Hepatocyte (in vitro differentiated cells): Measurements from ENCODE around the gene SHISA6.

ENCODE experiments used
- EZH2 ChIP-seq: fragments of 200-600 bp; sonication (generic); IDR thresholded peaks from 2 replicates; pipeline ENCODE4 v1.6.1; 2016; ENCODE audit warnings: antibody characterized with exemption, mild to moderate bottlenecking, borderline replicate concordance
- EZH2phosphoT487 ChIP-seq: fragments of 200-600 bp; sonication (generic); IDR thresholded peaks from one replicate; pipeline ENCODE4 v1.6.1; 2018; ENCODE audit warnings: antibody characterized with exemption, mild to moderate bottlenecking, low read depth, moderate library complexity; ENCODE audit not compliant: unreplicated experiment, severe bottlenecking
- TF ChIP-seq, protein P1 (sequence below): fragments of 200-600 bp; sonication (generic); IDR thresholded peaks from 2 replicates; pipeline ENCODE4 v1.5.1; 2016; ENCODE audit warnings: antibody characterized with exemption, mild to moderate bottlenecking; ENCODE audit not compliant: poor library complexity

DNA sequence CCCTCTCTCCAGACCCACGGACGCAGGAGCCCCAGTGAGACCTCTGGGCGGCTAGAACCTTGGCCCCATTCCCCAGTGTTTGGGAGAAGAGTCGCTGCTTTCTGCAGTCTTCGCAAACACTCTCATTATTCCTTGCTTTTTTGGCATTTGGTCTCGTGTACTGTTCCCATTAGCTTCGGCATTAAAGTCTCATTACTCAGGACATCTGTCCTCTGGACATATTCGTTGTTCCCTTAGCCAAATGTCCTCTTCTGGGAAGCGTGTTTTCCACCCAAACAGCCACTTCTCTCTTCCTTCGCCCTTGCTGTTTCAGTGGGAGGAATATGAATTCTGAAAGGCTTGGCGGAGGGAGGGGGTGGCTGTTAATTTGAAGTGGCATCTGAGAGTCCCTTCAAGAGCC lies 11.1 kb downstream of the SHISA6 start:
- no peak for TF ChIP-seq EZH2
- TF ChIP-seq, protein P1, sequence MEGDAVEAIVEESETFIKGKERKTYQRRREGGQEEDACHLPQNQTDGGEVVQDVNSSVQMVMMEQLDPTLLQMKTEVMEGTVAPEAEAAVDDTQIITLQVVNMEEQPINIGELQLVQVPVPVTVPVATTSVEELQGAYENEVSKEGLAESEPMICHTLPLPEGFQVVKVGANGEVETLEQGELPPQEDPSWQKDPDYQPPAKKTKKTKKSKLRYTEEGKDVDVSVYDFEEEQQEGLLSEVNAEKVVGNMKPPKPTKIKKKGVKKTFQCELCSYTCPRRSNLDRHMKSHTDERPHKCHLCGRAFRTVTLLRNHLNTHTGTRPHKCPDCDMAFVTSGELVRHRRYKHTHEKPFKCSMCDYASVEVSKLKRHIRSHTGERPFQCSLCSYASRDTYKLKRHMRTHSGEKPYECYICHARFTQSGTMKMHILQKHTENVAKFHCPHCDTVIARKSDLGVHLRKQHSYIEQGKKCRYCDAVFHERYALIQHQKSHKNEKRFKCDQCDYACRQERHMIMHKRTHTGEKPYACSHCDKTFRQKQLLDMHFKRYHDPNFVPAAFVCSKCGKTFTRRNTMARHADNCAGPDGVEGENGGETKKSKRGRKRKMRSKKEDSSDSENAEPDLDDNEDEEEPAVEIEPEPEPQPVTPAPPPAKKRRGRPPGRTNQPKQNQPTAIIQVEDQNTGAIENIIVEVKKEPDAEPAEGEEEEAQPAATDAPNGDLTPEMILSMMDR = no peak
- no peak for TF ChIP-seq EZH2phosphoT487
